HCT116 (cell line): ENCODE data around the gene RPL38.

ENCODE experiments used
- CEBPB ChIP-seq: IDR thresholded peaks from 2 replicates; pipeline ENCODE4 v1.6.1; 2012; ENCODE audit warnings: low read depth
- CTCF ChIP-seq, 3 experiments: fragments of 200-600 bp in 1 of 3; sonication (generic) in 1 of 3; IDR thresholded peaks in 2 of 3; conservative IDR thresholded peaks in 1 of 3; 2 replicates each; pipeline ENCODE4 v1.5.1; 2012 to 2017; ENCODE audit warnings: low read depth in 2 of 3, low read length in 2 of 3, antibody characterized with exemption in 1 of 3, borderline replicate concordance in 1 of 3, control low read depth in 1 of 3, mild to moderate bottlenecking in 1 of 3, mixed read lengths in 1 of 3, mixed run types in 1 of 3, moderate library complexity in 1 of 3; ENCODE audit not compliant: insufficient read depth in 1 of 3
- EZH2 ChIP-seq: fragments of 200-600 bp; sonication (generic); IDR thresholded peaks from 2 replicates; pipeline ENCODE4 v1.6.1; 2017; ENCODE audit warnings: antibody characterized with exemption, mixed run types
- EZH2phosphoT487 ChIP-seq: fragments of 200-600 bp; IDR thresholded peaks from 2 replicates; pipeline ENCODE4 v1.6.1; 2018; ENCODE audit warnings: antibody characterized with exemption, borderline replicate concordance
- MAX ChIP-seq: IDR thresholded peaks from 2 replicates; pipeline ENCODE4 v1.6.1; 2012
- POLR2A ChIP-seq: IDR thresholded peaks from 2 replicates; pipeline ENCODE4 v1.7.0; 2011; ENCODE audit warnings: borderline replicate concordance; ENCODE audit not compliant: insufficient read depth, insufficient read length; ENCODE audit errors: extremely low read depth
- POLR2AphosphoS5 ChIP-seq: IDR thresholded peaks from 2 replicates; pipeline ENCODE4 v1.6.1; 2011; ENCODE audit warnings: mild to moderate bottlenecking, low read depth, low read length, moderate library complexity
- RAD21 ChIP-seq: IDR thresholded peaks from 2 replicates; pipeline ENCODE4 v1.6.1; 2012; ENCODE audit warnings: low read depth, mild to moderate bottlenecking
- REST ChIP-seq: IDR thresholded peaks from 2 replicates; pipeline ENCODE4 v1.6.1; 2012; ENCODE audit warnings: low read depth
- ZFX ChIP-seq: fragments of 450-650 bp; IDR thresholded peaks from 2 replicates; pipeline ENCODE4 v1.6.1; 2017
- ZNF274 ChIP-seq: fragments of 200-500 bp; sonication (Bioruptor generic); IDR thresholded peaks from 2 replicates; pipeline ENCODE4 v1.6.1; 2014; ENCODE audit warnings: mild to moderate bottlenecking, low read depth, low read length, inconsistent platforms

DNA sequence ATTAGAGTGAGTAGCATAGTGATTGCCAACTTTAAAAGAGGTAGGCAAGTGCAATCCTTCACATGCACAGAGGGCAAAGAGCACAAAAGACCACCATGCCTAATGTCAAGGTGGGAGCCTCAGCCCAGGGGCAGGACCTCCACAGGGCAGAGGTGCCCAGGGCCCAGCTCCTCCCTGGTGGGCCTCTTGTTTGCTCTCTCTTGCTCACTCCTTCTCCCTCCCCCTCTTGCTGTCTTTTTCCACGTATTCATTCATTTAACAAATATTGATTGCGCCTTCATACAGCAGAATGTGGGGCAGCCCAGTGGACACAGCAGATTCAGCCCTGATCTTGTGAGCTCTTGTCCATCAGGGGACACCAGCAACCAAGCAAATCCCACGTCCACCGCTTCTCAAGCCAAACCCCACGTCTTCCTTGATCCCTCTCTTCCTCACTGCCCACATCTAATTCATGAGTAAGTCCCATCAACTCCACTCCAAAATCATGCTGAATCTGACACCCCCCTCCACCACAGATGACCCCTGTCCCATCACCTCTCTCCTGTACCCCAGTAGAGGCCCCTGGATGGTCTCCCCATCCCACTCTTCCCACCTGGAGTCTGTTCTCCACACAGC, 44.1 kb upstream of the RPL38 start:
- no peak for TF ChIP-seq CTCF (IDR thresholded peaks at IDR 0.05 in 2 of 3, conservative IDR thresholded peaks at IDR 0.05 in 1 of 3; ENCODE audit: borderline replicate concordance in 1 of 3, insufficient read depth in 1 of 3, low read depth in 2 of 3, low read length in 2 of 3)
- no peak for TF ChIP-seq ZNF274
- no peak for TF ChIP-seq MAX
- no peak for TF ChIP-seq RAD21
- TF ChIP-seq POLR2AphosphoS5 = no peak
- no peak for TF ChIP-seq CEBPB
- no peak for TF ChIP-seq POLR2A
- TF ChIP-seq EZH2 = no peak
- TF ChIP-seq EZH2phosphoT487 = no peak
- no peak for TF ChIP-seq REST
- TF ChIP-seq ZFX = no peak
